NCI-H1436 (cell line): Measurements from ENCODE around the gene COL6A6.
A peak's percentile ranks its signal among the peaks of the same experiment; 100 is the strongest.
"Not testable (repeated sequence)": the region's sequence is repeated elsewhere in the genome, so short reads cannot be mapped to it uniquely, and the experiment has no call there.

Source experiments
- DNase-seq: peaks from one replicate; lab custom pipeline; 2025; lab: John Stamatoyannopoulos, UW

COL6A6 gene

GRCh38 chr3:130537673-130538304, 20.8 kb downstream of the COL6A6 start:
- no peak for DNase-seq

DNA sequence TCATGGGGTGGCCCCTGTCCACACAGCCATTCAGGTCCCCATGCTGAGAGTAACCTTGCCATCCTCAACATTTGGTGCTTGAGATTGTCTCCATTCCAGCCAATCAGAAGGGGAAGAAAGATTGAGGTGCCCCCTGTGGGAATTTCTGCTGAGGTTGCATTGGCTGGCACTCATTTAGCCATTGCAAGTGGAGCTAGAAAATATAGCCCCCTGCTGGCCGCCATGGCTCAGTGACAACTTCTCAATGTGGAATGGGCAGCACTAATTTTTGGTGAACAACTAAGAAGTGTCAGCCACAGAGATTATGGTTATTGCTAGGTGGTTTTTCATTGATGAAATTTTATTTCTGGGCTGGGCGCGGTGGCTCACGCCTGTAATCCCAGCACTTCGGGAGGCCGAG, 22.0 kb downstream of the COL6A6 start:
- peak; percentile 65 for DNase-seq

DNA sequence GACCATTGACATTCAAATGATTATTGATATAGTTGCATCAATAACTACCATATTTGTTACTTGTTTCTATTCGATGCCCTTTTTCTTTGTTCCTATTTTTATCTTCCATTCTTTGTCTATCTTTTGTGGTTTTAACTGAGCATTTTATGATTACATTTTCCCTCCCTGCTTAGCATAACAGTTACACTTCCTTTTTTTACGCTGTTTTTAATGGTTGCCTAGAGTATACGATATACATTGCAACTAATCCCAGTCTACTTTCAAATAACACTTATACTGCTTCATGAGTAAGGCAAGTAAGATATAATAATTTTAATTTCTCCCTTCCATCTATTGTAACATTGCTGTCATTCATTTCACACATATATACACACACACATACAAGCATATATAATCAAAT, 26.3 kb downstream of the COL6A6 start:
- no peak for DNase-seq

DNA sequence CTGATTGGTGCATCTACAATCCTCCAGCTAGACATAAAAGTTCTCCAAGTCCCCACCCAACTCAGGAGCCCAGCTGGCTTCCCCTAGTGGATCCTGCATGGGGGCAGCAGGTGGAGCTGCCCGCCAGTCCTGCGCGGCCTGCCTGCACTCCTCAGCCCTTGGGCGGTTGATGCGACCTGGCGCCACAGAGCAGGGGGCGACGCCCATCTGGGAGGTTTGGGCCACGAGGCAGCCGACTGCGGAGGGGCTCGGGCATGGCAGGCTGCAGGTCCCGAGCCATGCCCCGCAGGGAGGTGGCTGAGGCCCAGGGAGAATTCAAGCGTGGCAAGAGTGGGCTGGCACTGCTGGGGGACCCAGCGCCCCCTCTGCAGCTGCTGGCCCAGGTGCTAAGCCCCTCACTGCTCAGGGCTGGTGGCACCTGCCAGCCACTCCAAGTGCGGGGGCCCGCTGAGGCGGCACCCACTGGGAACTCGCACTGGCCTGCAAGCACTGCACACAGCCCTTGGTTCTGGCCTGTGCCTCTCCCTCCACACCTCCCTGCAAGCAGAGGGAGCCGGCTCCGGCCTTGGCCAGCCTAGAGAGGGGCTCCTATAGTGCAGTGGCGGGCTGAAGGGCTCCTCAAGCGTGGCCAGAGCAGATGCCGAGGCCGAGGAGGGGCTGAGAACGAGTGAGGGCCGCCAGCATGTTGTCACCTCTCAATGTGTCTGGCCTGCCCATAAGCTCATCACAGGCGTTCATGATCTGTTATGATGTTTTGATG, 30.1 kb downstream of the COL6A6 start:
- no peak for DNase-seq

DNA sequence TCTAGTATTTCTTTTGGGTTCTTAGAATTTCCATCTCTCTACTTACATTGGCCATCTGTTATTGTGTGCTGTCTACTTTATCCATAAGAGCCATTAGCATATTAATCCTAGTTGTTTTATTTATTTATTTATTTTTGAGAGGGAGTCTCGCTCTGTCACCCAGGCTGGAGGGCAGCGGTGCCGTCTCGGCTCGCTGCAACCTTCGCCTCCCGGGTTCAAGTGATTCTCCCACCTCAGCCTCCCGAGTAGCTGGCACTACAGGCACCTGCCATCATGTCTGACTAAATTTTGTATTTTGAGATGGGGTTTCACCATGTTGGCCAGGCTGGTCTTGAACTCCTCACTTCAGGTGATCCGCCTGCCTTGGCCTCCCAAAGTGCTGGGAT, 30.7 kb downstream of the COL6A6 start:
- DNase-seq = not testable (repeated sequence)

DNA sequence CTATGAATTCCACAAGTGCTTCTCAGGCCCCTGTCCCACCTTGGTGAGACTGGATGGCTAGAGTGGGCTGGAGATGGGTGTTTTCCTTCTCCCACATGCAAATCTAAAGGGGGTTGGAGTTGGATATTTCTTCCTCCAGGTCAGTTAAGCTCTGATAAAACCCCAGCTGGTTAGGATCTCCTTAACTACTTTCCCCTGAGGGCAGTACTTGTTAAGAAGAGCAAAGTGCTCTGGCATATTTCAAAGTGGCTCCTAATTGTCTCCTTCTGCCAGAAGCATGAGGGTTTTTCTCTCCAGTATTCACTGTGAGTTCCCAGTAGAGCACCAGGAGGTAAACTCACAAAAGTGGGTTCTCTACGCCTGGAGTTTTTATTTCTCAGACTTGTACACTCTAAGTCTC, 31.4 kb downstream of the COL6A6 start:
- DNase-seq = no peak

DNA sequence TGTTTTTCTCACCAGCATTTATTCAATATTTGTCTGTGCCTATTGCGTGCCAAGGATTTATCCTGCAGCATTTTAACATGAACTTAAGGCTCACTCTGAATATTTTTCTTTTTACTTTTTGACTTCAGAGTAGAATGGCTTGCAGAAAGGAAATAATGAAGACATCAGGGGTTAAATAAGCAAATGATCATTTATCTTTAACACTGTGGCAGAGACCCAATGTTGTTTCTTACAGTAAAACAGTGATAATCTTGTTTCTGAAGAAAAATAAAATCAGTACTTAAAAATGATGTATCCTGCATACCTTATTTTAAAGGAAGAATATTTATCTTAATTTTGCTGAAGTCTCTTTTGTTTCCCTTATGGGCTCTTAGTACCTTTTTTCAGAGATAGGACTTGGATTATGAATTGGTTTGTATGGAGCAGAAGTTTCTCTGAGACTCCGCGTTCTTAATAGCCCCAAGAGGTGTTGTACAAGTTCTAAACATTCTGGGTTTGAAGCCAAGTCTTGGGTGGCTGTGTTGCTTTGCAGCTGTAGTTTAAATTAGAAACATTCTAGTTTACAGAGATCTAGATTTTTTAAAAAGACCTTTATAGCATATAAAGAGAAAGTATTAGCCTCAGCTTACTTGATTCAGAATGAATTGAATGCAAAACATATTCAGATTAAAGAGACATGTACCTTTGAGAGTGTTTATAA, 40.5 kb downstream of the COL6A6 start:
- DNase-seq = no peak

- DNase-seq = no peak
Measured at GRCh38 chr3:130558366-130558765, 41.4 kb downstream of the COL6A6 start.

GRCh38 chr3:130565224-130565623, 48.2 kb downstream of the COL6A6 start:
- no peak for DNase-seq
